ENCODE data around the gene RBPJ. TPM values are rescaled to one million over a fixed set of nuclear protein-coding genes. Genes with fewer than 3 reads are reported as not detected.

RBPJ gene
- polyA plus RNA-seq, 1 of the 3 experiments (the other 2 are of a cell fraction), result 13.8 TPM

- Histone ChIP-seq H4K20me1 (ENCODE audit: insufficient read depth) (no peaks in the 10 kb centered on the region), H3K4me3 (ENCODE audit: low read depth in 2 of 2, low read length in 1 of 2) (no peak overlapping the region), H3K9me2 (no peaks in the 10 kb centered on the region), H2AFZ (ENCODE audit: low read depth) (no peak overlapping the region), H3K79me2 (ENCODE audit: insufficient read depth) (no peaks in the 10 kb centered on the region), H3K27me3 (ENCODE audit: insufficient read depth) (no peaks in the 10 kb centered on the region), H3K4me2 (no peak overlapping the region), H3K27ac (ENCODE audit: low read depth in 2 of 2, low read length in 1 of 2) (no peak overlapping the region), H3K9me3 (no peaks in the 10 kb centered on the region), H3K36me3 (replicated peaks in 1 of 2; ENCODE audit: control insufficient read depth in 1 of 2, insufficient read depth in 2 of 2, low read length in 1 of 2) (peaks cover 40 to 45% of the 10 kb centered on the region in 2 experiments), H3K9ac (no peak overlapping the region), H3K4me1 (ENCODE audit: control insufficient read depth in 1 of 2, insufficient read depth in 2 of 2, low read depth in 1 of 2, low read length in 1 of 2) (no peaks in the 10 kb centered on the region), H3F3A (replicated peaks; ENCODE audit: insufficient read depth) (no peaks in the 10 kb centered on the region)
- 98% methylated on average over 4 of the region's 4 CpGs for WGBS (ENCODE audit: low lambda C conversion rate)
- ChIA-PET CTCF (interaction anchor here (0.9 kb wide), 1 partner anchor 8 kb away, joined by 3 read pairs; no protein-coding TSS in a partner anchor), POLR2A (no interaction called here)
- TF ChIP-seq USF1 (IDR thresholded peaks at IDR 0.05; ENCODE audit: borderline replicate concordance, low read depth) (no peak), MEF2A (IDR thresholded peaks at IDR 0.05; ENCODE audit: borderline replicate concordance, low read depth) (no peak), ZBTB33 (IDR thresholded peaks at IDR 0.05; ENCODE audit: borderline replicate concordance, low read depth) (no peak), TEAD4 (IDR thresholded peaks at IDR 0.05; ENCODE audit: borderline replicate concordance, insufficient read depth) (no peak), SMC3 (IDR thresholded peaks at IDR 0.05; ENCODE audit: low read depth, low read length) (no peak), GABPA (IDR thresholded peaks at IDR 0.05; ENCODE audit: low read depth) (no peak), EZH2phosphoT487 (IDR thresholded peaks at IDR 0.05; ENCODE audit: borderline replicate concordance, low read depth) (no peak)
- no peak for DNase-seq
Observed at GRCh38 chr4:26426892-26427291, 106.1 kb downstream of the RBPJ start.

- POLR2A ChIA-PET, result no interaction called here
- no peak for DNase-seq
Observed at GRCh38 chr4:26429910-26430309, 109.1 kb downstream of the RBPJ start.

More at GRCh38 chr4:26429910-26430309, 109.1 kb downstream of the RBPJ start:
- H3F3A ChIP-seq (replicated peaks; ENCODE audit: insufficient read depth), result no peaks in the 10 kb centered on the region
- no peak overlapping the region for H3K4me2 ChIP-seq
- no peaks in the 10 kb centered on the region for H3K9me3 ChIP-seq
- H3K27ac ChIP-seq (ENCODE audit: low read depth in 2 of 2, low read length in 1 of 2), result no peak overlapping the region
- peaks cover 45 to 53% of the 10 kb centered on the region in 2 experiments for H3K36me3 ChIP-seq (replicated peaks in 1 of 2; ENCODE audit: control insufficient read depth in 1 of 2, insufficient read depth in 2 of 2, low read length in 1 of 2)
- no peak overlapping the region for H3K4me3 ChIP-seq (ENCODE audit: low read depth in 2 of 2, low read length in 1 of 2)
- CTCF ChIA-PET, result interaction anchor here (1.1 to 1.4 kb wide), 2 partner anchors 11 to 22 kb away, joined by 3 to 4 read pairs; no protein-coding TSS in a partner anchor
- H3K4me1 ChIP-seq (ENCODE audit: control insufficient read depth in 1 of 2, insufficient read depth in 2 of 2, low read depth in 1 of 2, low read length in 1 of 2), result peaks cover 0 to 8% of the 10 kb centered on the region in 2 experiments; a peak in 2 of 4 replicates
- no peaks in the 10 kb centered on the region for H3K79me2 ChIP-seq (ENCODE audit: insufficient read depth)
- WGBS (ENCODE audit: low lambda C conversion rate), result 97% methylated on average over 4 of the region's 4 CpGs
- H4K20me1 ChIP-seq (ENCODE audit: insufficient read depth), result no peaks in the 10 kb centered on the region
- no peak for TF ChIP-seq NFIC (IDR thresholded peaks at IDR 0.05; ENCODE audit: borderline replicate concordance)
- no peak for TF ChIP-seq RXRA (IDR thresholded peaks at IDR 0.05; ENCODE audit: borderline replicate concordance, low read depth)
- no peak for TF ChIP-seq YY1 (IDR thresholded peaks at IDR 0.05; ENCODE audit: low read depth)
- no peak for TF ChIP-seq IRF3 (IDR thresholded peaks at IDR 0.05; ENCODE audit: low read depth, low read length)
- no peak for TF ChIP-seq TEAD4 (IDR thresholded peaks at IDR 0.05; ENCODE audit: borderline replicate concordance, insufficient read depth)
- no peak for TF ChIP-seq EP300 (IDR thresholded peaks at IDR 0.05; ENCODE audit: borderline replicate concordance in 1 of 2, low read depth in 1 of 2, low read length in 1 of 2)
- no peak for TF ChIP-seq CTCF (IDR thresholded peaks at IDR 0.05)
- no peak overlapping the region for H2AFZ ChIP-seq (ENCODE audit: low read depth)
- H3K27me3 ChIP-seq (ENCODE audit: insufficient read depth), result no peaks in the 10 kb centered on the region
- no peaks in the 10 kb centered on the region for H3K9me2 ChIP-seq
- H3K9ac ChIP-seq, result no peak overlapping the region
